COR-L47 (cell line): ENCODE results near the gene RAET1G.
"Not testable (repeated sequence)": the region's sequence is repeated elsewhere in the genome, so short reads cannot be mapped to it uniquely, and the experiment has no call there.

ENCODE experiments used
- DNase-seq: peaks from one replicate; lab custom pipeline; 2025; lab: John Stamatoyannopoulos, UW

Gene RAET1G

DNA sequence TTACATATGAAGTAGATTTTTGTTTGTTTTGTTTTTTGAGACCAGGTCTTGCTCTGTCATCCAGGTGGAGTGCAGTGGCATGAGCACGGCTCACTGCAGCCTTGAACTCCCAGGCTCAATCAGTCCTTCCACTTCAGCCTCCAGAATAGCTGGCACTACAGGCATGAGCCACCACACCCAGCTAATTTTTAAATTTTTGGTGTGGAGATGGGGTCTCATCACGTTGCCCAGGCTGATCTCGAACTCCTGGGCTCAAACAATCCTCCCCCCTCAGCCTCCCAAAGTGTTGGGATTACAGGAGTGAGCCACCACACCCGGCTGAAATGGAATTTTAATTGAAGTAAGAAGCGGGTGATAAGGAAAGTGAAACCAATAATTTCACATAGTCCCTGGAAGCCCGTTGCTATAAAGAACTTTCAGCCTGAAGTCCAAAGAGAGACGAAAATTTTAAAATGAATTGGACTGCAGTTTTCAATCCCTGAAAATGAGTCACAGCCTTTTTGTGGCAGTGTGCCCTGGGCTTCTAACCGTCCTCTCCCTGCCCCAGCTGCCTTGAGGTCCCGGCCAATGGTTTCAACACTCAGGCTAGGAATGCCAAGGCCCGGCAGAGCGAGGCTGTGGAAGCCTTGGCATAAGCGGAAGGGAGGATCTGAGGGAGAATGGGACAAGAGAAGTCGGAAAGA, 25.8 kb downstream of the RAET1G start:
- no peak for DNase-seq

DNA sequence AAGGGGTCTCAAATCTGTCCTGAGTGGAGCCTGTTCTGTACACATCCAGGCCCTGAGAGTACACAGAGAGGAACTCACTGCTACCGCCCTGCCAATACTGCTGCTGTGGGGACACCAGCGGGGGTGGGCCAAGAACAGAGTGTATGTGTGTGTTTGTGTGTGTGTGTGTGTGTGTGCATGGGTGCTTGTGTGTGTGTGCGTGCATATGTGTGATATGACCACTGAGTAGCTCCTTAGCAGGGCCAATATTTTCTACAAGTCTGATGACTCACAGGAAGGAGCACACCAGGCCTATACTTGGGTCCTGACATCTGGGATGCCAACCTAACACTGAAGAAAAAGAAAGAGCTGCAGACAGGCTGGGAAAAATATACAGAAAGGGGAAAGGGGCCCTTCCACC, 26.4 kb downstream of the RAET1G start:
- DNase-seq, result no peak

DNA sequence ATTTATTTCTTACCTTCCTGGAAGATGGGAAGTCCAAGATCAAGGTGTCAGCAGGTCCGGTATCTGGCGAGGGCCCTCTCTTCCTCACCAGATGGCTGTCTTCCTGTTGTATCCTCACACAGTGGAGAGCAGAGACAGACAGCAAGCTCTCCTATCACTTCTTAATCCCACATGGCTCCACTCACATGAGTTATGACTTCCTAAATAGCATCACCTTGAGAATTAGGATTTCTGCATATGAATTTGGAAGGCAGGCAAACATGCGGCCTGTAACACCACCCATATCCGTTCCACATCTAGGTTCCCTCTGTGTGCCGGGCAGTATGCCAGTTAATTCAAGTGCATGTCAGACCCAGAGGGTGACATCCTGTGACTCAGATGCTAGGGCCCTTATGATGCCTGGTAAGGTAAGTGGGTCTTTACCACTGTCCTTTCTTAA, 27.1 kb downstream of the RAET1G start:
- peak; percentile 7 for DNase-seq

DNA sequence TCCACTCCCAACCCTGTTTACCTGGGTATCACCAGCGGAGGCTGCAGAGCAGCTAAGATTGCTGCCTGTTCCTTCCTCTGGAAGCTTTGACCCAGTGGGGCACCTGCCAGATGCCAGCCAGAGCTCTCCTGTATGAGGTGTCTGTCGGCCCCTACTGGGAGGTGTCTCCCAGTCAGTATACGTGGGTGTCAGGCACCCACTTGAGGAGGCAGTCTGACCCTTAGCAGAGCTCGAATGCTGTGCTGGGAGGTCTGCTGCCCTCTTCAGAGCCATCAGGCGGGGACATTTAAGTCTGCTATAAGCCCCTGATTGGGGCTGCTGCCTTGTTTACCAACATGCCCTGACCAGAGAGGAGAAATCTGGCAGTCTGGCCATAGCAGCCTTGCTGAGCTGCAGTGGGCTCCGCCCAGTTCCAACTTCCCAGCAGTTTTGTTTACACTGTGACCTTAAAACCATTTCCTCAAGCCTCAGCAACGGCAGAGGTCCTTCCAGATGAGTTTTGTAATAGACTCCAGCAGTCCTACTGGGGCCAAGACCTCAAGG, 27.8 kb downstream of the RAET1G start:
- no peak for DNase-seq

DNA sequence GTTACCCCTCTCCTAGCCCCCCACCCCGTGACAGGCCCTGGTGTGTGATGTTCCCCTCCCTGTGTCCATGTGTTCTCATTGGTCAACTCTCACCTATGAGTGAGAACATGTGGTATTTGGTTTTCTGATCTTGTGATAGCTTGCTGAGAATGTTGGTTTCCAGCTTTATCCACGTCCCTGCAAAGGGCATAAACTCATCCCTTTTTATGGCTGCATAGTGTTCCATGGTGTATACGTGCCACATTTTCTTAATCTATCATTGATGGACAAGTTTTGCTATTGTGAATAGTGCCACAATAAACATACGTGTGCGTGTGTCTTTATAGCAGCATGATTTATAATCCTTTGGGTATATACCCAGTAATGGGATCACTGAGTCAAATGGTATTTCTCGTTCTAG, 31.1 kb downstream of the RAET1G start:
- DNase-seq, result not testable (repeated sequence)

DNA sequence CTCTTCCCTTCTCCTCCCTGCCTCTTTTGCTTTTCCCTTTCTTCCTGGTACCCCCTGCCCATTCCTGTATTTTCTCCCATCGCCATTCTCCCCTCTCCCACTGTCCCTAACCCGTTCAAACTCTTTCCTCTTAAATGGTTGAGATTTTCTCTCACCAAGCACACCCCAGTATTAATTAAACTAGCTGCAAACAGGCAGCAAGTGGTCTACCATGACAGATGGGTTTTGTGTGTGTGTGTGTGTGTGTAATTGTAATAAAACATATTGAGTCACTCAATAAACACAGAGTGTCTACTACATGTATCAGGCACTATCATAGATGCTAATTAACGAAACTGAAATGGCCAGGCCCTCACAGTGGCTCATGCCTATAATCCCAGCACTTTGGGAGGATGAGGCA, 31.7 kb downstream of the RAET1G start:
- no peak for DNase-seq

DNA sequence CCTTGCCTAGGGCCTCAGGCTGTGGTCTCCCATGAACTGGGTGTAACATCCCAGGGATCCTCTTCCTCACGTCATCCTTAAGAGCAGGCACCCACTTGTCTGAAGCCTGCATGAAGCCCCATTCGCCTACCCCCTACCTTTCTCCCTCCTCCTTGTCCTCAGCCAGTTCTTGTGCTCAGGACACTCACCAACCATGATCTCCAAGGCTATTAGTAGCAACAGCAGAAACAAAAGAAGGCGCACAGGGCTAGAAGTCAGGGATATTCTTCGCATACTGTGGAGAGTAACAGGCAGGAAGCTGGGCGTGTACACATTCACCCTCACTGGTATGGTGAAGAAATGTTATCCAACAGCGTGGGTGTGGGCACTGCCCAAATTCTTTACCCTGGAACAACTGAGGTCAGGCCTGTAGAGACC, 32.3 kb downstream of the RAET1G start:
- DNase-seq, result no peak

DNA sequence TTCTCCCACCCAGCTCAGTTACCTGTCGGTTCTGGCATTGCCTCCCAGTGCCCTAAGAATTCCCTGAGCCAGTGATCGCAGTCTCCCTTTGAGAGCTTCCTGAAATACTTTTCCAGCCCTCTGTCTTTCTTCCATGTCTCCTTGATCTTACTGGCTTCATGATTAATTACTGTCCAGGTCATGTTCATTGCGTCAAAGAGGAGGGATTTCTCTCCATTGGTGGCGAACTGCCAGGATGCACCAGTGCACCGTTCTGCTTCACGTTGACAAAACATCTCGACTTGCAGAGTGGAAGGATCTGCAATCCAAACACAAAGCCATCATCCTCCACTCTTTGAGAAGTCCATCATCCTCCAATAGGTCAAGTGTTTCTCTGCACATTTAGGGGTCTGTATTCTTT, 33.6 kb downstream of the RAET1G start:
- DNase-seq, result no peak

DNA sequence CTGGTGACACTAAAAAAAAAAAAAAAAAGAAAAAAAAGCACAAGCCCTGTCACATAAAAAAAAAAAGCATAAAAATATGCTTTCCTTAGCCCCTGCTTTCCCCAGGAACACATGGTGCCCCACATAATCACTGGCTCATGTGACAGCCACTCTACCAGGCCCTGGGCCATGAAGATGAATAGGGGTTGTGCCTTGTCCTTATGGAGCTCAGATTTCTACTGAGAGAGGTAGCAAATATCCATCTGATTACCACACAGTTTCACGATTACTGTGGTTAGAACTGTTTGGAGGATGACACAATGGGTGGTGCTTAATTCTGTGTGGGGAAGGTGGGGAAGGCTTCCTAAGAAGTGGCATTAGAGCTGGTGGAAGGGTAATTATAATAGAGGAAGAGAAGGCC, 34.3 kb downstream of the RAET1G start:
- DNase-seq, result no peak

DNA sequence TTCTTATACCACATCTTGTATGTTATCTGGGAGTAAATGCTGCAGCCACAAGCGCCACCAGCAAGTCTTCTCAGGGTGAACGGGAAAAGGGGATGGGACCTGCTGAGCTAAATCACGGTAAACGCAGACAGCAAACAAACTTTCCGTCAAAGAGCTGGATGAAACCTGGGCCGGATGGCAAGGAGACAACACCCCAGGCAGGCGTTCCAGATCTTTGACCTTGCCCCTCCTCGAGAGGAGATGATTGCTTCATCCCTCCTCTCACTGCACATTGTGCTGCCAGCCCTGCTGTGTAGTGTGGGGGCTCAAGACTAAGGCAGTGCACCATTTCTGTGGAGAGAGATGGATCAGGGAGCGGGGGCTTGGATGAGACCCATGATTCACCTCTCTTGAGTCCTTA, 34.8 kb downstream of the RAET1G start:
- DNase-seq, result peak; percentile 0

DNA sequence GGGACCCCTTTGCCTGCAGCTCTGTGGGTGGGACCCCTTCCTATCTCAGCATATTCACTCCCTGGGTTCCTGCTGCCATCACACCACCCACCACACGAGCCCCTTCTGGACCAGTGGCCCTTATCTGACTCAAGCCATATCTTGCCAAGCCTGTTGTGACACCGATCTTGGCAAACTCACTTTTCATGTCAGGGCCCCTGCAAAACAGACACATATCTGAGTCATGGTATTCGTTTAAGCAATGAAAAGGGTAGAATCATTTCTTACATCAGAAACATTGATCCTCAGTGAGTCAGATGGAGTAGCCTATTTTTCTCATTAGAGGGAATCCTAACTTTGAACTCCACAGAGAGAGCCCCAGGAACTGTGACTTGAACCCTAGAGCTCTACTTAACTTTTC, 35.6 kb downstream of the RAET1G start:
- no peak for DNase-seq

DNA sequence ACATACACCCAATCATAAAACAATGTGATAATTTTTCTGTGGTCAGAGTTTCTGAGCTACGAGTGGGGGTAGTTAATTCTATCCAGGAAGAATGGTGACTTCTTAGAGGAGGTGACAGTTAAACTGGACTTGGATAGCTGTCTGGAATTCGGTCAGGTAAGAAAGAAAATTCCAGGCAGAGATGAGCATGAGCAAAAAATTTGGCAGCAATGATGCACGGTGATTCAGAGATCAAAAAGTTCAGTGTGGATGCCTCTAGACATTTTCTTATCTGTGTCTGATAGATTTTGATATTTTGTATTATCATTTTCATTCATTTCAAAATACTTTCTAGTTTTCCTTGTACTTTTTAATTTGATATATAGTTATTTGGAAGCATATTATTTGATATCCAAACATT, 37.0 kb downstream of the RAET1G start:
- DNase-seq, result no peak

DNA sequence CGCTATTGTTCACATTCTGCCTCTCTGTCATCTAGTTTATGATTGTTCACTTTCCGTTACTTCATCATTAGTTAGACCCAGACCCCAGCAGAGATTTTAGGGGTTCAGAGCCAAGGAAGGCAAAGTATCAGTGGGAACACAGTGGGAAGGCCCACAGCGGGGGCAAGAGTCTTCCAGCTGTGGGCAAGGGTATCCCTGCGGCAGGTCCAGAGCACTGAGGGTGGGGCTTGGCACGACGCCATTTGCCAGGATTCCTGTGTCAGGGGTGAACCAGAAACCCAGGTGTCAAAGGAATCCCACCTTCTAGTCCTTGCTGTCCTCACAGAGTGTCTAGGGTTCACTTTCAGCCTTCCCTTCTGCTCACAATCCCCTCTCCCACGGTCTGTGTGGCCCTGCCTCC, 38.3 kb downstream of the RAET1G start:
- no peak for DNase-seq

DNA sequence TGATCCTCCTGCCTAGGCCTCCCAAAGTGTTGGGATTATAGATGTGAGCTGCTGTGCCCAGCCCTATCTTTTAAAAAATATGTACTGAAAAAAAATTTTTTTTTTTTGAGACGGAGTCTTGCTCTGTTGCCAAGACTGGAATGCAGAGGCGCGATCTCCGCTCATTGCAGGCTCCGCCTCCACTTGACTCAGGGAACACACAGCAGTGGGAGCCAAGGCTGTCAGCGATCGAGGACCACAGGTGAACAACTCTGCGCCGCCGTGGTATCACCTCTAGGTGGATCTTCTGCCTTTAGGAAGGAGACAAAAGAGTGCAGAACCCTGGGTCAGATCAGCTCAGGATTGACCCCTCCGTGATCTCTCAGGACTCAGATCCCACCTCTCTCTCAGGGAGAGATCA, 38.7 kb downstream of the RAET1G start:
- DNase-seq, result no peak

DNA sequence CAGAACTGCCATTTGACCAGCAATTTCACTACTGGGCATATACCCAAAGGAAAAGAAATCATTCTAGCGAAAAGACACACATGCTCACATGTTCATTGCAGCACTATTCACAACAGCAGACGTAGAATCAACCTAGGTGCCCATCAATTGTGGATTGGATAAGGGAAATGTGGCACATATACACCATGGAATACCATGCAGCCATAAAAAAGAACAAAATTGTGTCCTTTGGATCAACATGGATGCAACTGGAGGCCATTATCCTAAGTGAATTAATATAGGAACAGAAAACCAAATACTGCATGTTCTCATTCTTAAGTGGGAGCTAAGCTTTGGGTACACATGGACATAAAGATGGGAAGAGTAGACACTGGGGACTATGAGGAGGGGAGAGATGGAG, 41.1 kb downstream of the RAET1G start:
- no peak for DNase-seq

DNA sequence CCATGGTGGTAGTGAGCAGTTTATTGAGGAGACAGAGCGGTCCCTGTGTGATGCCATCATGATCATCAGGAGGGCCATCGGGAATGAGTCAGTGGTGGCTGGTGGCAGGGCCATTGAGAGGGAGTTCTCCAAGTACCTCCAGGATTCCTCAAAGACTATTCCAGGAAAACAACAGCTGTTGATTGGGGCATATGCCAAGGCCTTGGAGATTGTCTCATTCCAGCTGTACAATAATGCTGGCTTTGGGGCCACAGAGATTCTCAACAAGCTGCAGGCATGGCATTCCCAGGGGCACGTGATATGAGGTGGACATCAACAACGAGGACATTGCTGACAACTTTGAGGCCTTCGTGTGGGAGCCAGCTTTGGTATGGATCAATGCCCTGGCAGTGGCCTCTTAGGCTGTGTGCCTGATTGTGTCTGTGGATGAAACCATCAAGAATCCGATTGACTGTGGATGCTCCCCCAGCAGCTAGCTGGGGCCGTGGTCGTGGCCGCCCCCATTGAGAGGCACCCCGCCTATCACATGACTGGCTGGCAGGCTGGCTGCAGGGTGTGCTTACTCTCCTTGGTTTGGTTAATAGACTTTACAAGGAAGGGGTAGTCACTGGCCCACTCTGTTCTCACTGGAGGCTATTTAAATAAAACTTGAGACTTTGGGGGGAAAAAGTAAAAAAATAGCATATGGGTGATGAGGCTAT, 41.7 kb downstream of the RAET1G start:
- DNase-seq, result no peak

DNA sequence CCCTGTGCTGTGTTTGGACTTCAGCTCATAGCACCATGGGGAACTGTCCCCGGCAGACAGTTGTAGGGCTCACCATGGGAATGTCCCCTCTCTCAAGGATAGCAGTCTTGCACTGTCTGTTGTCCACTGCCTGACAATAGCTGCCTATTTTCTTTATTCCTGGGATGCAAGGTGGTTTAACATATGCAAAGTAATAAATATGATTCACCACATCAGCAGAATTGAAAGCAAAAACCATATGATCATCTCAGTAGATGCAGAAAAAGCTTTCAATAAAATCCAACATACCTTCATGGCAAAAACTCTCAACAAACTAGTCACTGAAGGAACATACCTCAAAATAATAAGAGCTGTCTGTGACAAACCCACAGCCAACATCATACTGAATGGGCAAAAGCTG, 45.3 kb downstream of the RAET1G start:
- no peak for DNase-seq

DNA sequence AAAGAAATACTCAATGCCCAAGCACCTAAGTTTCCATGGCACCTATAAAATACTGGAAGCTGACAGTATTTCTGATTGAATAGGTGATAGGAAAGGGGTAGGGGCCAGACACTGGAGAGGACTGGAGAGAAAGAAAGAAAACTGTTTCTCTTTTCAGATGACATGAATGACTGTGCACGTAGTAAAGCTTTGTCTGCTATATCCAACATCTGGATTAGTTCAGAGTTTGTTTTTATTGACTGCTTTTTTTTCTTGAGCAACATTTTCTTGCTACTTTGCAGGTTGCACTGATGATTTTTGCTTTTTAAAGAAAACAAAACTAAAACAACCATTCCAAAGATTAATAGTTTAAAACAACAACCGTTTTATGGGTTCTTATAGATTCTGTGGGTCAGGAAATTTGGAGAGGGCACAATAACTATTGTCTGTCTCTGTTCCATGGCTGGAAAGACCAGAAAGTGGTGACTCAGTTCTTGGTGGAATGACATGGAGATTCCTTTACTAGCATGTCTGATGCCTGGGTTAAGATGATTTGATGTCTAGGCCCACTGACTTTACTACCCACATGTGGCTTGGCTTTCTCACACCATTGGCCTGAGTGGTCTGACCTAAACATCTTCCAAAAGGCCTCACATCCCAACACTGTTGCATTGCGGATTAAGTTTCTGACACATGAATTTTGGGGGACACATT, 46.5 kb downstream of the RAET1G start:
- no peak for DNase-seq

DNA sequence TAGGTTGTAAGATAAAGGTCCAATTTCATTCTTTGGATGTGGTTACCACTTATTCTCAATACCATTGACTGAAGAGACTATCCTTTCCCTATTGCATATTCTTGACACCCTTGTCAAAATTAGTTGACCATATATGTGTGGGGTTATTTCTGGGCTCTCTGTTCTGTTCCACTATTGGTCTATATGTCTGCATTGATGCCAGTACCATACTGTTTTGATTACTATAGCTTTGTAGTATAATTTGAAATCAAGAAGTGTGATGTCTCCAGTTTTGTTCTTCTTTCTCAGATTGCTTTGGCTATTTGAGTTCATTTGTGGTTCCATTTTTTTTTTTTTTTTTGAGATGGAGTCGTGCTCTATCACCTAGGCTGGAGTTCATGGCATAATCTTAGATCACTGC, 50.7 kb downstream of the RAET1G start:
- DNase-seq, result no peak

DNA sequence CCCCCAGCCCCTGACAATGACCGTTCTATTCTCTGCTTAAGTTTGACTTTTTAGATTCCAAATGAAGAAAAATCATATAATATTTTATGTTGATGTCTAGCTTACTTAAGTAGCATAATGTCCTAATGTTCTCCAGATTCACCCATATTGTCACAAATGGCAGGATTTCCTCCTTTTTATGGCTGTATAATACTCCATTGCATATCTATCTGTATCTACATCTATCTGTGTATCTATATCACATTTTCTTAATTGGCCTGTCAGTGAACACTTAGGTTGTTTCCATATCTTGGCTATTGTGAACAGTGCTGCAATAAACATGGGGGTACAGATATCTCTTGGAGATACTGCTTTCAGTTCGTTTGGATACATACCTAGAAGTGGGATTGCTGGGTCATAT, 51.7 kb downstream of the RAET1G start:
- DNase-seq, result no peak

DNA sequence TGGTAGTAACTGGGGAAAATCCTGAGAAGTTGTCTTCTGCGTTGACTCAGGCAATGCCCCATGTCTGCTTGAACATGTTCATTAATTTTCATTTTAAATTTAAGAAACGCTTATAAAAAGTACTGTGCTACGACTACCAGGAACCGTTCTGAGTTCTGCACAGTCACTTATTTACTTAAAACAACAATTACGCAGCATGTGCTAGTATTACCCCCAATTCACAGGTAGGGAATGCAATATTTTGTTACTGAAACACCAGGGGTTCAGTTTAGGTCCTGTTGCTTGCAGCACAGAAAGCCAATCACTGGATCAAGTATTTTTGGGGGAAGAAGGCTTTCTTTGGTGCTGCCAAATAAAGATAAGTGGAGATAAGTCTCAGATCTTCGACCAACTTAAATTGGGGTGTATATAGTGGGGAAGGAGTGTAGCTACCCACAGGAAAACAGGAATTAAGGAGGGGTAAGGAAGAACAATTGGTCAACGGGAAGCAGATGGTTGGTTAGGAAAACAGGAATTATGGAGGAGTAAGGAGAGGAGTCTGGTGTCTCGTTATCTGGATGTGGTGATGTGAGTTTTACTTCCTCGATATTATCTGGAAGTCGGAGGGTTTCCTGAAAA, 53.5 kb downstream of the RAET1G start:
- DNase-seq, result no peak

DNA sequence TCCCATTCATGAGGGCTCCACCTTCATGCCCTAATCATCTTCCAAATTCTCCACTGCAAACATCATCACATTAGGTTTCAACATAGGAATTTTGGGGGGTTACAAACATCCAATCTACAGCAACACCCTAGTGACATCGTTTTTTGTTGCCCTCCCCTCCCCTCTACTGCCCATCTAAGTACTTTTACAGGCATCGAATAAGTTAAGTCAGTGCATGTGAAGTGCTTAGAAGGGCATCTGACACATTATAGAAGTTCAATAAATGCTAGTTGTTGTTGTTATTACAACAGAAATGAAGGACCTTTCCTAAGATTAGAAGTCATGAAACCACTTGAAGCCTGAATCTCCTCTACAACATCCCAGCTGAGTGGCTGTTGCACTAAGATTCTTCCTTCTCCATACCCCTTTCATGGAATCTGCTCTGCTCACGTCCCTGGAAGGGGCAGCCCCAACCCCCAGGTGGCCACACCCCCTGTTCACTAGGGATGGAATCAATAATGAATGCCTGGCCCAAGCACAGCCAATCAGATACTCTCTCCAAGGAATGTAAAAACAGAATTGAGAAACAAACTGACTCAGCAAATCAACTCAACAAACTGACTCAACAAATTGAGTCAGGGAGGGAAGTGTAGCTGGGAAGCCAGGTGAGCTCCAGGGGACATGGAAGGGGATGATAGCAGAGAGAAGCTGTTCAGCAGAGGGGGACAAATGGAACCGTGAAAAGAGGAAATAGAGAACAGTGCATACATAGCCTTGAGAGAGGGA, 54.9 kb downstream of the RAET1G start:
- DNase-seq, result no peak
